Stimulated activated CD4-positive, alpha-beta T cell treated with anti-CD3 and anti-CD28 coated beads, TNF-alpha, amount 100 ng/mL, for 24 hours (primary cell): ENCODE measurements around the gene ATP6V1B1.

ENCODE experiments used
- DNase-seq, 3 experiments: peaks; one replicate each; pipeline ENCODE4 v3.0.0-alpha.2; 2020; ENCODE audit warnings: low read depth in 3 of 3

Gene ATP6V1B1

DNA sequence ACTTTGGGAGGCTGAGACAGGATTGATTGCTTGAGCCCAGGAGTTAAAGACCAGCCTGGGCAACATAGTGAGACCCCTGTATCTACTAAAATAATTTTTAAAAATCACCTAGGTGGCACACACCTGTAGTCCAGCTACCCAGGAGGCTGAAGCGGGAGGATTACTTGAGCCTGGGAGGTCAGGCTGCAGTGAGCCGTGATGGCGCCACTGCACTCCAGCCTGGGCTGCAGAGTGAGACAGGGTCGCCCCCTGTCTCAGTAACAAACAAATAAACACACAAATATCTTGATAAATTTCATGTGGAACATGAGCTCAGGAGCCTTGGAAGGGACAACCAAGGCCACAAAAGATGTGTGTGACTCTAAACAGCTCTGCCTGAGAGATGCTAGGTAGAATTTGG is 31.0 kb downstream of the ATP6V1B1 start:
- DNase-seq: no peak

DNA sequence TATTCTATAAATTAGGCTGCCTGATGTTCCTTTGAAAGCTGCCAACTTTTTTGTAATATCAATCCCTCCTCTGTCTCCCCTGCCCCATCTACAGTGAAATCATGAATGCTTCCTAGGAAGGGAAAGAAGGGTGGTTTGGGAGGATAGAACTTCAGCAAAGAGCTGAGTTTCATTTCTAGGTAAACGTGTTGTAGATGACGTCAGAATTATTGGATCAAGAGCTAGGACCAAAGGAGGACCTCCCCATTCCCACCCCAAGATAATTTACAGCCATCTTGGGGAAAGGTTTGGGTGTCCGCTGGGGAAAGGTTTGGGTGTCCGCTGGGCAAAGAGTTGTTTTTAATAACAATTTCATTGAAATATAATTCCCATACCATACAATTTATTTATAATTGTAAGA is 31.5 kb downstream of the ATP6V1B1 start:
- no peak for DNase-seq

DNA sequence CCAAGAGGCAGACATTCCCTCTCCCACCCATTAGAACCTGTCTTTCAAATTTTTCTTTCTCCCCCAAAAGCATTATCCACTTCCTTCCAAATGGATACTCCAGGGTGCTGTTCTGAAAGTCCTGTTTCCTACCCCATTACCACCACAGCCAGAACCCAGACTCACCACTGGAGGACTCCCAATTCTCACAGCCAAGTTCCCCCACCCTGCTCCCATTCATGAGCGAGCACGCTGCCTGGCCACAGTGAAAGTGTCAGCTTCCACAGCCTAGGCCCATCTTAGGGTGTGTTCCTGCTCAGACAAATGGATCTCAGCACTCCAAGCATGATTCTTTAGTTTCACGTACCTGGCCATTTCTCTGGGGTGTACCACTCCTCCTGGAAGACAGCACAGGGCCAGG is 38.9 kb downstream of the ATP6V1B1 start:
- DNase-seq: no peak

DNA sequence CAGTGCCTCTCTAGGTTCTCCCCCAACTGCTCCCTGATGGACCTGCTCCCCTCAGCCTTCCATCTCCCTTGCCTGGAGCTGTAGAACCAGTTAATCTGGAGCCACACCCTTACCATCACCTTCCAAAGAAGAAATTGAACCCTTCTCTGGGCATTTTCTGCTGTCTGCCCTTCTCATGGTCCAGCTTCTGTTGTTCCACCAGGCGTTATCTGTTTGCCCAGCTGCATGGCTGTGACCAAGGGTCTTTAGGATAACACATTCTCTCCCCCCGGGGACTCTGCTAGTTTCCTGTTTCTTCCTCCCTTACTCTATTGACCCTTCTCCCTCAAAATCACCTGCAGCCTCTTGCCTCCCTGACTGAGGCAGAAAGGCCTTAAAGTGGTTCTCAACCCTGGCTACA is 39.5 kb downstream of the ATP6V1B1 start:
- no peak for DNase-seq

DNA sequence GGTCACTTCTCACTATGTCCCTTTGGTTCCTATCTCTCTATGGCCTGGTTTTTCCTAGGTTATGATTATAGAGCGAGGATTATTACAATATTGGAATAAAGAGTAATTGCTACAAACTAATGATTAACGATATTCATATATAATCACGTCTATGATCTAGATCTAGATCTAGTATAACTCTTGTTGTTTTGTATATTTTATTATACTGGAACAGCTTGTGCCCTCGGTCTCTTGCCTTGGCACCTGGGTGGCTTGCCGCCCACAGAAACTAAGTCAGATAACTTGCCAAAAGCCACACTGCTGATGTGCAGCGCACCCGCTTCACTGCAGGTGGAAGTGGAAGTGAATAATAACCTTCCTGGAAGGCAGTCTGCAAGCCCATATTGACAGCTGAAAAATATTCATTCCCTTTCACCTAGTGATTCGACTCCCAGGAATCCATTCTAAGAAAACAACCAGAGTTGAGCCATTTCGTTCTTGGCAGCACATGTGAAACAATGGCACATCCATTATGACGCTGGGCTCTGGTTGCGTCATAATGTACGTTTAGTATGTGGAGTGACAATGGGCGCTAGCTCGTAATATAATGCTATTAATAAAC is 42.0 kb downstream of the ATP6V1B1 start:
- no peak for DNase-seq

DNA sequence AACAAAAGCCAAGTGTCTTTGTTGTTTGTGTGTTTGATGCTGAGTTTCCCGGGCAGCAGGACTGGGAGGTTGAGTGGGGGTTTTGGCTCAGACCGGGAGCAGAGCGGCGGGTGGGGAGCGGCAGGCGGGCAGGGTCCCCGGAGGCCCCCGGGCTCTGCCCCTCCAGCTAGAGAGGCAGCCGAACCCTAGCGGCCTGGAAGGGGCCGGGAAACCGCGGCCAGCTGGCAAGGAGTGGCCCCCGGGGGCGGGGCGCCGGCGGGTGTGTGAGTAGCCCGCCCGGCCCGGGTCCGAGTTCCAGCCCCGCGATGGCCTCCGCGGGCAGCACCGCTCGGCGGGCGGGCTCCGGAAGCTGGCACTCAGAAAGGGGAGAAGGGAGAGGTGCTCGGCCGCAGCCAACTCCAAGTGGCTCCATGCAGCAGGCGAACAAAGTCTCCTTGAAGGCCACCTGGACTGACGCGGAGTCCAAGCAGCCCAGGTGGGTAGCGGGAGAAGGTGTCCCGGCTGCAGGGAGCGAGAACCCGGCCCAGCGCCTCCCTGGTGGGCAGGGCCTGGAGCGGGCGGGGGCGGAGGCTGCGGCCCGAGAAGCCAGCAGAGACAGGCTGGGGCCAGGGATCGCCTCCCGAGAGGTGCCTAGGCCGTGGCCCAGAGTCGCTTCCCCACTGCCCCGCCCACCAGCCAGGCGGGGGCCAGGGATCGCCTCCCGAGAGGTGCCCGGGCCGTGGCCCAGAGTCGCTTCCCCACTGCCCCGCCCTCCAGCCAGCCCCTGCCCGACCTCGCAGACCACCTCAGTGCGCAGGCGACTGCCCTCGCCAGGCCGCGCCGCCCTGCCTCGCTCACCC is 42.9 kb downstream of the ATP6V1B1 start, which contains the start of gene ANKRD53:
ANKRD53 (plus strand) TSS at position 290 of the 839 bp plus-strand sequence; CDS start at position 306, 16 bp downstream.
- no peak for DNase-seq

DNA sequence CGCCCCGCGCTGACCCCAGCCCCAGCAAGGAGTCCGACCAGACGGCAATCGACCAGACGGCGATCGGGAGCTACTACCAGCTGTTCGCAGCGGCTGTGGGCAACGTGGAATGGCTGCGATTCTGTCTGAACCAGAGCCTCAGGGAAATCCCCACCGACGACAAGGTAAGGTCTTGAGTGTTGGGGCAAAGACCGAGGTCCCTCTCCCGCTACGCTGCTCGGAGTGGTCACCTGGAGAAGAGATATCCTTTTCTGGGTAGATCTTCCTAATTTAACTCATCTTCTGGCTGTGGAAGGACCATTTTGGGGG is 43.4 kb downstream of the ATP6V1B1 start:
- no peak for DNase-seq

DNA sequence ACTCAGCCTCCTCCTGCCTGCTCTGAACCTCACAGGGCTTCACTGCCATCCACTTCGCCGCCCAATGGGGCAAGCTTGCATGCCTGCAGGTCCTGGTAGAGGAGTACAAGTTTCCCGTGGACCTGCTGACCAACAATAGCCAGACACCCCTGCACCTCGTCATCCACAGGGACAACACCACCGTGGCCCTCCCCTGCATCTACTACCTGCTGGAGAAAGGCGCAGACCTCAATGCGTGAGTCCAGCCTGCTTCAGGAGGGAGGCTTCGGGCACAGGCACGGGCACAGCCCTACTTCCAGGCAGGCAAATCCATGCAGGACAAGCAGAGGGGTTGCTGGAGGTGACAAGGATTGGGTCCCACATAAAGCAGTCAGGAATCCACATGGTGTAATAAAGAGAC is 43.9 kb downstream of the ATP6V1B1 start:
- DNase-seq: no peak

DNA sequence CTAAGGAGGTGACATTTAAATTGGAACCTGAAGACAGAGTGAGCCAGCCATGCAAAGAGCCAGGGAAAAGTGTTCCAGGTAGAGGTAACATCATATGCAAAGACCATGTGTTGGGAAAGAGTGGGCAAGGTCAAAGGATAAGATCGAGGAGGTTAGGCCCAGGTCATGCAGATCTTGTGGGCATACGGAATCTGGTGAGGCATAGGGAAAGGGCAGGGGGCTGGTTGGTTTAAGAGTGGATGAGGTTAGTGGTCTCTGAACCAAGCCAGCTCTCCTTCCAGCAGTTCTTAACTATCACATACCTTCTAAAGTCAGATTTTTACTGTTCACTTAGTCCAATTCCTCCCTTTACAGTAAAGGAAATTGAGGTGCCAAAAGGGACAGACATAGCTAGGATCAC is 45.7 kb downstream of the ATP6V1B1 start:
- DNase-seq: no peak

DNA sequence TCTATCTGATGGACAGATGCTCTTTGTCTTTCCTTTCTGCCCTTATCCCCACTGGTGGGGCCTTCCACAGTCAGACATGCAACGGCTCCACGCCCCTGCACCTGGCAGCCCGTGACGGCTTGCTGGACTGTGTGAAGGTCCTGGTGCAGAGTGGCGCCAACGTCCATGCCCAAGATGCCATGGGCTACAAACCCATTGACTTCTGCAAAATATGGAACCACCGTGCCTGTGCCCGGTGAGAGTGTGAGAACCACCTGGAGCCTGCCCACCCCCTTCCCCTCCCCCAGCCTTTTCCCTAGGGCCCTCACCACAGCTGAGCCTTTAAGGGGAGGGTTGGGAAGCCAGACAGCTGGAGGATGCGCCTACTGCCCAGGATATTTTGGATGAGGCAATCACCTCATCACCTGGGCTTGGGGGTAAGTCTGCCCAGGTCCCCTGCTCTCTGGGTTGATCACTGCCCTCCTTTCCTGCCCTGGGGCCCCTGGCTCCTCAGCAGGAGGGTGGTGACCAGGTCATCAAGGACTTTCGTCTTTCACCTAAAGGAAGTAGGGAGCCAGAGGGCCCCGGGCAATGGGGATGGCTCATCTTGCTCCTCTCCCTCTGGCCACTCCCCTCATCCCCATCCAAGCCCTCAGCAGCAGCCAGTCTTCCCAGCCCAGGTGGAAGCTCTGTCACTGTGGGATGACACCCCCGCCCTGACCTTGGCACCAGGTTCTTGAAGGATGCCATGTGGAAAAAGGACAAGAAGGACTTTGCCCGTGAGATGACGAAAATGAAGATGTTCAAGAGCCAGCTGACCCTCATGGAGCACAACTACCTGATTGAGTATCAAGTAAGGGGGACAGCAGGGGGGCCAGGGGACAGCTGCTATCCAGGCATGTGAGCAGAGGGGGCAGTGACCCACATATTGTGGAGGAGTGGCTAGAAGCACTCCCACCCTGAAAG is 46.4 kb downstream of the ATP6V1B1 start:
- no peak for DNase-seq

DNA sequence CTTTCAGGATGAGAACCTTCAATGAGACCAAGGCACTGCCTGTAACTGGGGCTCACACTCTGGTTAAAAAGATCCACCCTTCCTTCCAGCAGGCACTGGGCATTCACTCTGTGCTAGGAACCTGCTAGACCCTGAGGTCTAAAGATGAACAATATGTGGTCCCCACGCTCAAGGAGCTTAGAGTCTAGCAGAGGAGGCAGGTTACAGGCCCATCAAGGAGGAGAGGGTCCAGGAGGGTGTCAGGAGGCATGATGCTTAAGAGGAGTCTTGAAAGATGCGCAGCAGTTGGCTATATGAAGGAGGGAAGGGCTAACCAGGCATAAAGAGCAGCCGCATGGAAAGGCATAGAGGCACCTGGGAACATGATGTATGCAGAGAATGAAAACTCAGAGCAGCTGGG is 47.3 kb downstream of the ATP6V1B1 start:
- no peak for DNase-seq

DNA sequence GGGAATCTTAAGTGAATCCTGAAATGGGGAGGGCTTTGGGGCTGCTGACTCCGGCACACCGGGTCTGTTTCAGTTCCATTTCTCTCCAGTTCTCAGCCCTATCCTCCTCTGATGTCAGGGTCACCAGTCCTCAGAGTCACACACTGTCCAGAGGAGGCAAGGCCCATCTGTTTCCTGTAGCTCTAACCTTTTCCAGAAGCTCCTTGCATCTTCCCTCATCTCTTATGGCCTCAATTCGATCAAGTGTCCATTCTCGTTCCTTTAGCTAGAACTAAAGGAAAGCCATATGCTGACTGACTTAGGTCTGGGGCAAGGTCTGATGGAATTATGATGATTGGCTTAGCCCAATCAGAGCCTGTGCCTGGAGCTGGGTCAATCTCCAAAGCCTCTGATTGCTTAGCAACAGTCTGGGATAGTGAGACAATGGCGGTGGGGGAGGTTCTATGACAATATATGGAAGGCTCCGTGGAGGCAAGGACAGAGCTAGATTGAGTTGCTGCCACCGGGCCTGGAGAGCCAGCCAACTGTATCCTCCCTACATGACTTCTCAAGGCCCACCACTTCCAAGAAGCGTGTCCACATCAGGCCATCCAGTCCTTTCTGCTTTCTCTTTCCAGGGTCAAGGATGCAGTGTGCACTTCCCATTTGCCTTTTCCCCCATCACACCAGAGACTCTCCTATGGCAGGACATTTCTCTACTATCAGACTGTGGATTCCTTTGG is 48.0 kb downstream of the ATP6V1B1 start:
- no peak for DNase-seq

DNA sequence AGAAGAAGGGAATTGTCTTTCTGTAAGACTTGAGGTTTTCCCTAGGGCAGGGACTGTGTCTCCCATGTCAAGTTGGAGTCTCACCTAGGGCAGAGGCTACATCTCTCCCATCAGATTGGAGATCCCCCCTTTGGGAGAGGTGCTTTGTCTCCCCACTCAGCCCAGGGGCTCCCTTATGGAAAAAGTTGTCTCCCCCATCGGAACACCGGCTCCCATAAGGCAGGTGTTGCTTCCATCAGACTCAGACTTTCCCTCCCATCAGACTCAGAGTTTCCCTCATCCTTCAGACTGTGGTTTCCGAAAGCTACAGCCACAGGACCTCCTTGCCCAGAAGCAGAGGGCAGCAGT is 48.5 kb downstream of the ATP6V1B1 start:
- DNase-seq: no peak

DNA sequence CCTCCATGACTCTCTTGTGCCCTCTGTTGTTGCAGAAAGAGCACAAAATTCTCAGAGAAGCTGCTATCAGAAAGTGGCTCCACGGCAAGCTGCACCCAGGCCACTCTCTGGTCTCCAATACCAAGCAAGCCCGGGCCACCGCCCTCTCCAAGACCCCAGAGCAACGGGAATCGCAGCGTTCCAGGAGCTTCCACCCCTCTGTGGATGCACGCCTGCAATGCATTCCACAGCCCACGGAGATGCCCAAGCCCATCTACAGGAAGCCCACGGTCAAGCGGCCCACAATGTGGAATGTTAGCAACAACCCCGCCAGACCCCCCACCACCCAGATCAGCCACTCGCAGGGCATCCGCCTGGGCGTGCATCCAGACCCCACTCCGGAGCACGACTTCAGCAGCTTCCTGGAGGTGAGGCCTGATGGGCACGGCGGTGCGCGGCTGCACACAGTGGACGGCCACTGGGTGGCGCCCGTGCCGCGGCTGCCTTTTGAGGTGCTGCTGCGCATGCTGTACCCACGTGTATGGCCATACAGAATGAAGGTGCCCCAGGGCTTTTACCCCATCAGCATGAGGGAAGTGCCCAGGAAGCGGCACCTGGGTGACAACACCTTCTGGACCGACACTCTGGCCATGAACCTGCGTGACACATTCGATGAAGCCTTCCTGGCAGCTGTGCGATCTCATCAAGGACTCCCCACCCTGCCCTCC is 49.0 kb downstream of the ATP6V1B1 start:
- DNase-seq: peak; percentile 66 to 82 (median 74)

DNA sequence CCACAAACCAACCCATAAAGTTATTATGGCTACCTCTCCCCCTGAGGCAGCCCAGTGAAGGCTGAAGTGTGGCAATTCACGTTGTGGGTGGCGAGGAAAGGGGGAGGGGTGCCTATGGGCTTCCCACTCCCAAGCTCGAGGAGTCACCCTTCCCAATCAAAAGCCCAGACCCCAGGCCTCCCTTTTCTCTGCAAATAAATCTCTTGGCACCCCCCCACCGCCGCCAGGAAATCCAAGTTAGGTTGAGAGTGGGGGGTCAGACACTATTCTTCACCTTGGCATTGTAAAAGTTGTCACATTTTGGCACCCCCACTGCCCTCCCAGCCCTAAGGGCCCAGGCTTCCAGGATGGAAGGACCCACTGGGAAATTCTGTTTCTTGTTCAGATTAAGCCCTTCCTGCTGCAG is 49.6 kb downstream of the ATP6V1B1 start:
- no peak for DNase-seq

DNA sequence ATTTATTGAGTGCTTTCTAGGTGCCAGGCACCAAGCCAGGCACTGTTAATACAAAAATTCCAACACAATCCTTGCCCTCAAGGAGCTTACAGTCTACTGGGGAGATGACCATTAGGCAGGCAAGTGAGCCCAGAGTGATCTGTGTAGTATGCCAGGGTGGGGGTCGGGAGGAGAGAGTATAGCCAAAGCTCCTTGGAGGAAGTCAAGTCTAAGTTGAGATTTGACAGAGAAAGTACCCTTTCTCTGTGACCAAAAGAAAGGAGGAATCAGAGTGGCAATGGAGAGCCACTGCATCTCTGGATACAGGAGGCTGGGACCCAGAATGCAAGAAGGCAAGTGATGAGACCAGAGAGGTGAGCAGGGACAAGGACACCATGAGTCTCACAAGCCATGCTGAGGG is 50.3 kb downstream of the ATP6V1B1 start:
- DNase-seq: no peak

DNA sequence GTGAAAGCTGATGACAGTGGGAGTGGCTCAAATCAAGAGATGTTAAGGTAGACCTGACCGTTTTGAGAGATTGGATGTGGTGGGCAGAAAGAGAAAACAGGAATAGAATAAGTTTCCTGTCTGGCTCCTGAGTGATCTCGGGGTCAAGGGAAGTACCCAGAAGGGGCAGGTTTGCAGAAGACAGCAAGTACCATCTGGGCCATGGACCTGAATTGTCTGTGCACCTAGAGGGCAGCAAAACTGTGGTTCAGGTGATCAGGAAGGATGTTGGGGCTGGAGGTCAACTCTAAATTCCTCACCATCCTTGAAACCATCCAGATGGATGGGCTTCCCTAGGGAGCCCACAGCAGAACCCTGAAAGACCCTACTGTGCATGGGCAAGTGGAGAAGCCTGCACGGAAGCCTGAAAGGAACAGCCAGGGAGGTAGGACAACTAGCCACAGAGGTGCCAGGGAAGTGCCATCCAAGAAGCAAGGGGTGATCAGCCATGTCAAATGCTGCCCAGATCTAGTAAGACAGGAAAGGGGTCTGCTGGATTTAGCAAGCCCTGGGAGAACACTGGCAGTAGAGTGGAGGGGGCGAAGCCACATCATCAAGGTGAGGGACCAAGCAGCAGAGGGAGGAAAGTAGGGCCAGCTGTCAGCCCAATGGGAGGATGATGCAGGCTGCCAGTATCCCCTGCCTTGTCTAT is 50.9 kb downstream of the ATP6V1B1 start:
- DNase-seq: no peak

DNA sequence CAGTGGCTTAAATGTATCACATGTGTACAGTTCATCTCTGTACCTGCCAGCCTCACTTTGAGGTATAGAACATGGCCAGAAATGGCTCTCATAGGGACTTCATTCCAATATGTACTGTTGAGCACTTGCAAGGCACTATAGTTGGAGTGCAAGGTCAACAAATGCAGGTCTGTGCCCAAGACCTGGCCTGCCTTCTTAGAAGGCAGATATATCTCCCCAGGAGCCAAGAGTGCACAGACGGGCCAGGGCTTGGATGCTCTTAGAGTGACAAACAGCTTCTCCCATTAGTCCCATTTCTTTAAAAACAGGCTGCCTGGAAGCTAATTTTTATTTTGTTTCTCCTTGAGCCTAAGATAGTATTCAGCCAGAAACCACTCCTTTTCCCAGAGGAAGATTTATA is 51.7 kb downstream of the ATP6V1B1 start:
- no peak for DNase-seq

DNA sequence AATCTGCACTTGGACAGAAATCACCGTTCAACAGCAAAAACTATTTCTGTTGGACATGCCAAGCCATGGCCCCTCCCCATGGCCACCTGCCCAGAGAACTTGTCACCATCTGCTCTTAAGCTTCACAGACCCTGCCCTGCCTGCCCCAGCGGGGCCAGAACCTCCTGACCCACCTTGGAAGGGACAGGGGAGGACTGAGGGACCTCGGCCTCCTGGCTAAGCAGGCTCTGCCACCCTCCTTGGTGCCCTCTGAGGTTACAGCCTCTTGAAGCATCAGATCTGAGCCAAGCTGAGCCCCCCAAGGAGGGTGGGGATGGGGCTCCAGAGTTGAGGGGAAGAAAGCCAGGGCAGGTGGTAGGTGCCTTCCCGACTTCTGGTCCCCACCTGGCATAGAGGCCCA is 52.5 kb downstream of the ATP6V1B1 start:
- DNase-seq: no peak

DNA sequence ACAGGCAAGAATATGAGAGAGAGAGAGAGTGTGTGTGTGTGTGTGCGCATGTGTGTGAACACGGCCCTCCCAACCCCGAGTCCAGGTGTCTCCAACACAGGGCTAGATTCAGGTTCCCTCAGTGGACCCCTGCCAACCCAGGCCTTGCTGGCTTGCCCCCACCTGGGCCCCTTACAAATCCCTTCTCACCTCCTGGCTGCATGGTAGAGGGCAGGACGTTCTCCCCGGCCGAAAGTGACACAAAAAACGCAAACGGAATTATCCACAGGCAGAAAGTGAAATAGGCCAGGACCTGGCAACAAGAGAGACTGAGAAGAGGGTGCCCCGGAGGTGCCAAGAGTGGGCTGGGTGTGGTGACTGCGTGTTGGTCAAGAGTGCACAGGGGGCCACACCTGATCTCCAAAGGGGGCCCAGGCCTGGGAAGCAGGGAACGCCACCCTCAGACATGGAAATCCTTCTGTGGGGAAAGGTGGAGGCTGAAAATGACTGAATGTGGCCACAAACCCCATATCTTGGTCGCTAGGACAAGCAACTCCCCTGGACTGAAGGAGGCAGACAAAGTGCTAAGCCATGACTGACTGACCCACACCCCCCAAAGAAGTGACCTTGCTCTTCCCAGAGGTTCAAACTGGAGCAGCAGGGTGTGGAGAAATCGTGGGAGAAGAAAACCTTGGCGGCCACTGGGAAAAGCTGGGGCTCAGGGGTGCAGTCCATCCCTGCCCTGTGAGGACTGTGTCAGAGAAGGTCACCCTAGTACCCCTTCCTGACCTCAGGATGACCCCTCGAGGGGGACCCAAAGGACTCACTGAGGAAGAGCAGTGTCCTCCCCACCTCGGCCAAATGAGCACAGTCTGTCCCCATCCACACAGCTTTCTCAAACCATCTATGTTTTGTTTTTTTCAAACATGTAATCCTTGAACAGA is 53.3 kb downstream of the ATP6V1B1 start:
- no peak for DNase-seq
